ENCODE data around the gene NME7. TPM values are rescaled to one million over a fixed set of nuclear protein-coding genes. Genes with fewer than 3 reads are reported as not detected.

The NME7 gene
- total and polyA plus RNA-seq, 2 donors, result 22.8 to 24.4 TPM

DNA sequence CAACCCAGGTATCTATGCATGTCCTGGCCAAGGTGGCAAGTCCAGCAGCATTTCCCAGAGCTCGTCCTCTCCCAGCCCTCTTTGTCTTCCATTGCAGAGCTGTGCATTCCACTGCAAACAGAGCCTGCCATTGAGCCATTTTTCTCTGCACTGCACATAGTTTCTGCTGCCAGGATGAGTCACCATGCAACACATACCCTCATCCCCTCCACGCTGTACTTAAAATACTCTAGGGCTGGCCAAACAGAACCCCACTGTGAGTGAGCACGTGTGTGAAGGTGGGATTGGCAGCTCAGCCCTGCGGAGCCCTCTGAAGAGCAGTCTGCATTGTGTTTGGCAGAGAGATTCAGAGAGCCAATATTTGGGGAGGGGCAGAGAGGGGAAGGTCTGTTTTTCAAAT is 265.0 kb downstream of the NME7 start:
- no peak overlapping the region for H3K27ac ChIP-seq (ENCODE audit: low read depth)
- H3K4me1 ChIP-seq (ENCODE audit: insufficient read depth), result no peaks in the 10 kb centered on the region
- H3K4me3 ChIP-seq (ENCODE audit: low read depth, low read length), result no peak overlapping the region
- 24% methylated on average over 4 of the region's 4 CpGs for WGBS
- H3K36me3 ChIP-seq (ENCODE audit: insufficient read depth), result no peaks in the 10 kb centered on the region
- no peak for DNase-seq (ENCODE audit: extremely low spot score)

DNA sequence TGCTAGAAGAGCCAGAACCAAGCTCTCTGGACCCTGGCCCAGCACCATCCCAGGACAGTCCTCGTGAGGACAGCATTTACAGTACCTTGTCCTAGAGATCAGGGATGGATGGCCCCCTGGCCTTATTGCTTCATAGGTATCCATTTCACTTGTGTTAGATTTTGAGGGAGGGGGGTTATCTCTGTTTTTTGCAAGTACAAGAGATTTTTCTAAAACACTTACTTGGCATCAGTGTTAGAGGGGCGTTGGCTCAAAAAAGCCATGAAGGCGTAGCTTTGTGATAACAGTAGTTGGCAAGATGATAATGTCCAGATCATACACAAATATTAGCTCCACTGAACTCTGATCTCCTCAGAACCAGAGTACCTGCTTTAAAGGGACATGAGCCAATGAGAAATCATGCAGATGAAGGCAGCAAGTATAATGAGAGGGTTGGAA is 266.9 kb downstream of the NME7 start:
- Histone ChIP-seq H3K36me3 (ENCODE audit: insufficient read depth) (no peaks in the 10 kb centered on the region), H3K4me3 (ENCODE audit: low read depth, low read length) (no peak overlapping the region), H3K4me1 (ENCODE audit: insufficient read depth) (no peaks in the 10 kb centered on the region), H3K27ac (ENCODE audit: low read depth) (no peak overlapping the region)
- DNase-seq (ENCODE audit: extremely low spot score), result no peak
- 71% methylated on average over 3 of the region's 3 CpGs for WGBS

DNA sequence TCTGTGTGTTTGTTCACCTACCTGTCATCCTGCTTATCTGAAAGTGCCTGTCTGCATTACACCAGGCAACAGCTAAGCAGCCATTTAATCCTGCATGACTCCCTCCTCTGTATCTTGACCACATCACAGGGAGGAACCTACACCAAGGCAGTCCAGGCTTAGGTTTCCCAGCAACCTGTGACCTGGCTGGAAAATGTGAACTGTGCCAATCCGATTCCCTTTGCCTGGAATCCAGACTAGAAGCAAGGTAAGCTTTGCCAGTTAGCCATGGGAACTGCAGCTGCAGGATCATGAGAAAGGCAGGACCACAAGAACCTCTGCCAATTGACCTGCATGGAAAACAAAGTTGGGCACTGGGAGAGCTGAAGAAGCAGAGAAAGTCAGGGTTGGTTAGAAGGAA is 267.4 kb downstream of the NME7 start:
- no peaks in the 10 kb centered on the region for H3K36me3 ChIP-seq (ENCODE audit: insufficient read depth)
- DNase-seq (ENCODE audit: extremely low spot score), result no peak
- no peak overlapping the region for H3K4me3 ChIP-seq (ENCODE audit: low read depth, low read length)
- no peaks in the 10 kb centered on the region for H3K4me1 ChIP-seq (ENCODE audit: insufficient read depth)
- WGBS, result 81% methylated on average over 1 of the region's 1 CpG
- no peak overlapping the region for H3K27ac ChIP-seq (ENCODE audit: low read depth)

DNA sequence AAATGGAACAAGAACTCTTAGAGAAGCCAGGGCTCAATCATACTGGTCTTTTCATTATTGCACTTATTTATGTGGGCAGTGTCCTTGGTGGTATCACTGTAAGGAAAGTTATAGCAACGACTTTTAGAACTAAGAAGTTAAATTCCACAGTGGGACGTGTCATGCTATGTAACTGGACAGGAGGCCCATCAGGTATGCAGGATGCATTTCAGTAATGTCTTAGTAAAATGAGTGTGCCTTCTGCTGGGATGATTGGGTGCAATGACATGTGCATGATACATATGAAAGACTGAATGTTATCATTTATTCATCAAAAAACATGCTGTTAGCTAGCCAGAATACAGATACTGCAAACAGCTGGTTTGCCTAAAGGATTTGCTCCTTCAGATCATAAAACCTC is 268.0 kb downstream of the NME7 start:
- DNase-seq (ENCODE audit: extremely low spot score), result no peak
- H3K4me3 ChIP-seq (ENCODE audit: low read depth, low read length), result no peak overlapping the region
- no peaks in the 10 kb centered on the region for H3K4me1 ChIP-seq (ENCODE audit: insufficient read depth)
- no peaks in the 10 kb centered on the region for H3K36me3 ChIP-seq (ENCODE audit: insufficient read depth)
- 73% methylated on average over 2 of the region's 2 CpGs for WGBS
- H3K27ac ChIP-seq (ENCODE audit: low read depth), result no peak overlapping the region

- 95% methylated on average over 1 of the region's 1 CpG for WGBS
- Histone ChIP-seq H3K27ac (ENCODE audit: low read depth) (no peak overlapping the region), H3K4me3 (ENCODE audit: low read depth, low read length) (no peak overlapping the region), H3K36me3 (ENCODE audit: insufficient read depth) (no peaks in the 10 kb centered on the region), H3K4me1 (ENCODE audit: insufficient read depth) (no peaks in the 10 kb centered on the region)
- no peak for DNase-seq (ENCODE audit: extremely low spot score)
Observed at GRCh38 chr1:169098380-169098779, 269.2 kb downstream of the NME7 start.

DNA sequence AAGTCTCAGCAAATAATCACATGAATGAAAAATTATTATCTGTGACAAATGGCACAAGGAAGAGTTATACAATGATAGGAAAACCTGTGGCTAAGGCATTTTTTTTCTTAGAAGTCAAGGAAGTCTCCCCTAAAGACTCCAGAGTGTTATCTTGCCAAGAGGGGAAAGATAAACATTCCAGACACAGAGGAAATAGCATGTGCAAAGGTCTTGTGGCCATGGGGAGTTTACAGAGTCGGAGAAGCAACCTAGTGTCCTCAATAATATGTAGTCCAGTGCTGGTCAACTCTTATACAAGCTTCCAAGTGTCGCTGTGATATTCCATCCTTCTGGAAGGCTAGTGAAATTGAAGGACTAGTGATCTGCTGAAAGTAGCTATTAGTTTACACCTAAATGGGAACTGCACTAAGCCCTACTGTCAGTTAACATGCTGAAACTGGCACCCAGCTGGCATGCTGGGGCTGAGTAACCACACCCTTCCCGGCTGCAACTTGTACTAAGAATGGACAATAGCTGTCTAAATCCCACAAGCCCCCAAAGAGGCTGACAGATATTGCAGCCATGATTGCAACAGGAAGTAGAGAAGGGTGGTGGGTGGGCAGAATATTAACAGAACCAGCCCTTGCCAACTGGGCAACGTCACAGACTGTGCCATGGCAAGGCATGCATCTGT is 272.6 kb downstream of the NME7 start:
- H3K36me3 ChIP-seq (ENCODE audit: insufficient read depth), result no peaks in the 10 kb centered on the region
- H3K4me1 ChIP-seq (ENCODE audit: insufficient read depth), result no peaks in the 10 kb centered on the region
- DNase-seq (ENCODE audit: extremely low spot score), result no peak
- no peak overlapping the region for H3K4me3 ChIP-seq (ENCODE audit: low read depth, low read length)
- 80% methylated on average over 4 of the region's 4 CpGs for WGBS
- H3K27ac ChIP-seq (ENCODE audit: low read depth), result no peak overlapping the region

- Histone ChIP-seq H3K4me3 (ENCODE audit: low read depth, low read length) (no peak overlapping the region), H3K4me1 (ENCODE audit: insufficient read depth) (no peaks in the 10 kb centered on the region), H3K27ac (ENCODE audit: low read depth) (no peak overlapping the region), H3K36me3 (ENCODE audit: insufficient read depth) (no peaks in the 10 kb centered on the region)
- WGBS, result 93% methylated on average over 2 of the region's 2 CpGs
- DNase-seq (ENCODE audit: extremely low spot score), result no peak
Observed at GRCh38 chr1:169092399-169092798, 275.2 kb downstream of the NME7 start.

GRCh38 chr1:169091480-169091941 is 276.1 kb downstream of the NME7 start:
- Histone ChIP-seq H3K36me3 (ENCODE audit: insufficient read depth) (no peaks in the 10 kb centered on the region), H3K4me3 (ENCODE audit: low read depth, low read length) (no peak overlapping the region), H3K27ac (ENCODE audit: low read depth) (no peak overlapping the region), H3K4me1 (ENCODE audit: insufficient read depth) (no peaks in the 10 kb centered on the region)
- 89% methylated on average over 4 of the region's 4 CpGs for WGBS
- no peak for DNase-seq (ENCODE audit: extremely low spot score)

DNA sequence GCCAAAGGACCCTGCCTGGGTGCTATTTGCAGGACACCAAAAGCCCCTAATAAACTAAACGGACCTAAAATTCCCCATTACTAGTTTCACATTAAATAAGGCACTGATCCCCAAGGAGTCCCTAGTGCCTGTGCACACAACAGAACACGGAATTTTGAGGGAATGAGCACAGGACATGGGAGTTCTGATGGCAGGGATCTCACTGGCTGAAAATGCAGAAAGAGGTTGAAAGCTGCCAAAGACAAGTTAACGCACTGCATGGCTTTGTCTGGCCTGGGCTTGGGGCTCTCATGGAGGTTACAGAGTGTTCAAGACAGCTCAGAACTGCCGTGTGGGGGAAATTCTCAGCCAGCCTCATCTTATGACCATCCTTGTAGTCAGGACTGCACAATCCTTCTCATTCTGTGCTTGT is 276.7 kb downstream of the NME7 start:
- no peak overlapping the region for H3K4me3 ChIP-seq (ENCODE audit: low read depth, low read length)
- H3K27ac ChIP-seq (ENCODE audit: low read depth), result no peak overlapping the region
- WGBS, result 66% methylated on average over 4 of the region's 4 CpGs
- H3K4me1 ChIP-seq (ENCODE audit: insufficient read depth), result no peaks in the 10 kb centered on the region
- no peaks in the 10 kb centered on the region for H3K36me3 ChIP-seq (ENCODE audit: insufficient read depth)
- no peak for DNase-seq (ENCODE audit: extremely low spot score)

GRCh38 chr1:169090308-169090899 is 277.2 kb downstream of the NME7 start:
- no peak for DNase-seq (ENCODE audit: extremely low spot score)
- WGBS, result 52% methylated on average over 4 of the region's 4 CpGs

DNA sequence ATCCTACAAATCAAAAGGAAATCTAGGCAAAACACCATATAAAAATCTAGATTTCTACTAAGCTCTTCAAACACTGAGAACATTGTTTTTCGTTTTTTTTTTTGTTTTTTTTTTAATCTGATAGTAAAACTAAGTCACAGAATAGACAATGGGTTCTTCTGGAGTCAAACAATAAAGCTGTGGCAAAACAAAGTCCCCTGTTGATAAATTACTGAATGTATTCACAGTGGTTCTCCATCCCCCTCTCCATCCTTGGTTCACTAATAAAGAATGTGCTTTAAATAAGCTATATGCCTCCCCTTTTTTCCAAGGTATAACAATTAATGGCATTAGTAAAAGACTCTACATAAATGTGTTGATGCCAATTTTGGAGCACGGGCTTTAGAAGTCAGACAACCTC is 277.8 kb downstream of the NME7 start:
- DNase-seq (ENCODE audit: extremely low spot score), result no peak
- Histone ChIP-seq H3K4me3 (ENCODE audit: low read depth, low read length) (no peak overlapping the region), H3K4me1 (ENCODE audit: insufficient read depth) (no peaks in the 10 kb centered on the region), H3K27ac (ENCODE audit: low read depth) (no peak overlapping the region), H3K36me3 (ENCODE audit: insufficient read depth) (no peaks in the 10 kb centered on the region)
- WGBS, result 88% methylated on average over 2 of the region's 2 CpGs

More at GRCh38 chr1:169090308-169090899, 277.2 kb downstream of the NME7 start:
- Histone ChIP-seq H3K4me3 (ENCODE audit: low read depth, low read length) (no peak overlapping the region), H3K36me3 (ENCODE audit: insufficient read depth) (no peaks in the 10 kb centered on the region), H3K4me1 (ENCODE audit: insufficient read depth) (no peaks in the 10 kb centered on the region), H3K27ac (ENCODE audit: low read depth) (no peak overlapping the region)

DNA sequence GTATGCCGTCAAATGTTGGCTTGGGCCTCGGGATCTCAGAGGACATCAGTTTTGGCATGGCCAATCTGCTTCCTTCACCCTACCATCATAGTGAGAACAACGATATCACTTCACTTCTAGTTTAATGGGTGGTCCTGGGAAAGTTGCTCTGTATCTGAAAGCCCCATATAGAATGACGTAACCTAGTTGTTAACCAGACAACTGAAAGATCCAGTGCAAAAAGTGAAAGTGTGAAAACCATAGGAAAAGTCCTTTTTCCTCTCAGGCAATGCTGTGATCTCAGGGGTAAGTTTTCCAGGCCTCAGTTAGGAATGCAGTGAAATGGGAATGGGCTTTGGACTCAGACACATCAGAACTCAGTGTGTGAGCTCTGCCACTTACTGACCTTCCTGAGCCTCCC is 279.7 kb downstream of the NME7 start:
- no peak overlapping the region for H3K27ac ChIP-seq (ENCODE audit: low read depth)
- no peaks in the 10 kb centered on the region for H3K4me1 ChIP-seq (ENCODE audit: insufficient read depth)
- no peak overlapping the region for H3K4me3 ChIP-seq (ENCODE audit: low read depth, low read length)
- 76% methylated on average over 4 of the region's 4 CpGs for WGBS
- H3K36me3 ChIP-seq (ENCODE audit: insufficient read depth), result no peaks in the 10 kb centered on the region
- no peak for DNase-seq (ENCODE audit: extremely low spot score)

DNA sequence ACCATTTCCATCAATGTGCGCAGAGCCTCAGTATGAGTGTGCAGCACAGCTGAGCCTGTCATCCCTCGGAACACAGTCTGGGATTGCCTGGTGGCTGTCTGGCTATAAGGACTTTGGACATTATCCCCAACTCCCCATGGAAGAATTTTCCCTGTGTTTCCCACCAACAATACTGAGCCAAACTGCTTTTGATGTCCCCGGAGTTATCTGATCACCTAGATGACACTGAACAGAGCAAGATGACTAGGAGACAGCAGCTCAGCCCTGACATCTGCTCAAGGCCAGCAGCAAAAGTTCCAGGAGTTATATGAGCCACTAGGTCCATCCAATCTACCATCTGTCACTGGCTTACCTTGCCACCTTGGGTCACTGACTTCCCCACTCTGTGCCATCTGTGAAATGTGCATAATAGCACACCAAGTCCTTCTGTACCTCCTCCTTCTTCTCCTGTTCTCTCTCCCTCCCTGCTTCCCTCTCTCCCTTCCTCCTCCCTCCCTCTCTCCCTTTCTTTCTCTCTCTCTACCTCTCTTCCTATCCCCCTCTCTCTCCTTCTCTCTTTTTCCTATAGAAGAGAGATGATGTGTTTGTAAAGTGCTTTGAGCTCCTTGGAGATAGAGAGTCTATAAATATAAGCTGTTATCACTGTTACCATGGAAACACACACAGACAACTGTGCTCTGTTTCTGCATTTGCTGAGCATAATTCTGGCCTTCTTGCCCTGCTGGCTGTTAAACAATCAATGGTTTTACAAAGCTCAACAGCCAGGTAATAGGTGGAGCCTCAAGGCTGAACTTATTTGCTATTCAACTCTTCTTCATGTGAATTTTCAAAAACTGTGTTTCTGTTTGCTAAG is 280.8 kb downstream of the NME7 start:
- no peak overlapping the region for H3K27ac ChIP-seq (ENCODE audit: low read depth)
- WGBS, result 75% methylated on average over 3 of the region's 3 CpGs
- no peak overlapping the region for H3K4me3 ChIP-seq (ENCODE audit: low read depth, low read length)
- H3K4me1 ChIP-seq (ENCODE audit: insufficient read depth), result no peaks in the 10 kb centered on the region
- no peak for DNase-seq (ENCODE audit: extremely low spot score)
- H3K36me3 ChIP-seq (ENCODE audit: insufficient read depth), result no peaks in the 10 kb centered on the region

DNA sequence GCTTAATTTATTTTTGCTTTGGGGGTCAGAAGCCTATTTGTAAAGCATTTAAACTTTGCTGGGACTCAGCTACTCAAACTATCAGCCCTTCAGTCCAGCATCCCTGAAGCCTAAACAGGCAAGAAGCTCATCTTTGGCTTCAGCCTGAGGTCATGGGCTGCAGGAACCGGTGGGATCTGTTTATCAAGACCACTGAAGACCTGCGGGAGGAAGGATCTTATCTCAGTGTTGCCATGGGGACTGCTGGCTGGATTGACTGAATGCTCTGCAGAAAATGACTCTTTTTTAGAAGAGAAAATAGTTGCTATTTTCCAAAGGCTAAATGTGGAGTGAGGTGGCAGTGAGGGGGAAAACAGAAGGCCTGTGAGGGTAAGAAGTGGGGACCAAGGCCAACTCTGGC is 281.7 kb downstream of the NME7 start:
- WGBS, result 28% methylated on average over 2 of the region's 2 CpGs
- Histone ChIP-seq H3K4me1 (ENCODE audit: insufficient read depth) (no peaks in the 10 kb centered on the region), H3K4me3 (ENCODE audit: low read depth, low read length) (no peak overlapping the region), H3K27ac (ENCODE audit: low read depth) (no peak overlapping the region), H3K36me3 (ENCODE audit: insufficient read depth) (no peaks in the 10 kb centered on the region)
- DNase-seq (ENCODE audit: extremely low spot score), result no peak
